ENCODE measurements around the gene WWOX. TPM values are rescaled to one million over a fixed set of nuclear protein-coding genes. Genes with fewer than 3 reads are reported as not detected.

Gene WWOX
- total RNA-seq, 1 donor from 2014 or later, result 7.3 TPM

DNA sequence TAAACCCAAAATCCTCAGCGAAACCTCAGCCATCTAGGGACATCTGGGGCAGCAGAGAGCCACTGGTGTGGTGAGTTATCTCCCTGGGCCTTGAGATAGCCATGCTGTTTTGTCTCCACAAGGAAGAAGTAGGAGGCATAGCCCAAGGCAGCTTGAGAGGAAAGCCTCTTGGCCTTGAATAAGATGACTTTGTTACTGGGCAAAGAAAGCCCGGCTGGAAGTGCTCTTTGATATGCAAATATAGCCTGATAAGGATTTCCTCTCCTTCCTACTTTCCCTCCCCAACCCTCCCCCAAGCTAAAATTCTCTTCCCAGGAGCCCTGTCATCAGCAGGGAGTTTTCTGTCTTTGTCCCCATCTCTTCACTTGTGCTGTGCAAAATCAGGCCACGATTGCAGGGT is 806.7 kb downstream of the WWOX start:
- Histone ChIP-seq H3K9me3 (ENCODE audit: insufficient read depth, low read depth, low read length) (no peaks in the 10 kb centered on the region), H3K79me2 (ENCODE audit: insufficient read depth, low read length) (no peaks in the 10 kb centered on the region), H3K4me2 (ENCODE audit: low read length) (no peak overlapping the region), H3K36me3 (ENCODE audit: insufficient read depth, low read length) (no peaks in the 10 kb centered on the region), H3K4me1 (ENCODE audit: insufficient read depth, low read length) (no peaks in the 10 kb centered on the region), H3K27ac (ENCODE audit: low read depth, low read length) (no peak overlapping the region), H2AFZ (ENCODE audit: low read depth, low read length) (no peak overlapping the region), H3K4me3 (ENCODE audit: insufficient read depth, low read depth, low read length) (no peak overlapping the region), H3K9ac (ENCODE audit: low read length) (no peak overlapping the region), H4K20me1 (ENCODE audit: insufficient read depth, low read length) (no peaks in the 10 kb centered on the region), H3K27me3 (ENCODE audit: insufficient read depth, low read length) (no peaks in the 10 kb centered on the region)
- Mint-ChIP-seq H3K27me3 (ENCODE audit: low read depth, unreplicated experiment) (peaks cover 9% of the 10 kb centered on the region), H3K4me3 (ENCODE audit: unreplicated experiment) (no peak overlapping the region), H3K4me1 (ENCODE audit: low read depth, unreplicated experiment) (no peaks in the 10 kb centered on the region), H3K9me3 (ENCODE audit: unreplicated experiment) (peaks cover 2% of the 10 kb centered on the region), H3K27ac (ENCODE audit: unreplicated experiment) (no peak overlapping the region), H3K36me3 (ENCODE audit: low read depth, unreplicated experiment) (no peaks in the 10 kb centered on the region)
- FAIRE-seq (no peak), DNase-seq (ENCODE audit: low read depth) (no peak)
- TF ChIP-seq CTCF (IDR thresholded peaks at IDR 0.05; ENCODE audit: insufficient read depth, low read depth, low read length), result no peak

DNA sequence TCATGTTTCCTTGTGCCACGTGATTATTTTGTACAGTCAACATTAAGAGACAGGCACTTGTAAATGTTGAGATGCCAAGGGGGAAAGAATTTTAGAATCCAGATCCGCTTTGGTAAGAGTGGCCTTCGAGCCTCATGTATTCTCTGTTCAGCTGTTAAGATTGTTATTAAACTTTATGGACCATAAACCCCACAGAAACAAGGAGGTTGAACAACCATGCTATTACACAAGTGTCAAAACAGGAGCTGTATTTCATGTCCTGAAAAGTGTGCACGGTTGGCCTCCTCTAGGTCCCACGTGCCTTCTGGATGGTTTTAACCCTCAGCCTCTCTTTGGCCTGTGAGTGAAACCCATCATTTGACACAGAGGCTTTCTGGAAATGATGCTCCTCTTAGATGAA is 809.8 kb downstream of the WWOX start:
- Histone ChIP-seq H3K4me3 (ENCODE audit: insufficient read depth, low read depth, low read length) (no peak overlapping the region), H3K4me2 (ENCODE audit: low read length) (no peak overlapping the region), H3K9ac (ENCODE audit: low read length) (no peak overlapping the region), H3K4me1 (ENCODE audit: insufficient read depth, low read length) (no peaks in the 10 kb centered on the region), H3K79me2 (ENCODE audit: insufficient read depth, low read length) (no peaks in the 10 kb centered on the region), H3K27ac (ENCODE audit: low read depth, low read length) (no peak overlapping the region), H3K9me3 (ENCODE audit: insufficient read depth, low read depth, low read length) (no peaks in the 10 kb centered on the region), H2AFZ (ENCODE audit: low read depth, low read length) (no peak overlapping the region), H3K27me3 (ENCODE audit: insufficient read depth, low read length) (no peaks in the 10 kb centered on the region), H3K36me3 (ENCODE audit: insufficient read depth, low read length) (no peaks in the 10 kb centered on the region), H4K20me1 (ENCODE audit: insufficient read depth, low read length) (no peaks in the 10 kb centered on the region)
- FAIRE-seq, result no peak
- no peak overlapping the region for H3K4me3 Mint-ChIP-seq (ENCODE audit: unreplicated experiment)
- no peaks in the 10 kb centered on the region for H3K9me3 Mint-ChIP-seq (ENCODE audit: unreplicated experiment)
- peaks cover 13% of the 10 kb centered on the region for H3K27me3 Mint-ChIP-seq (ENCODE audit: low read depth, unreplicated experiment)
- no peaks in the 10 kb centered on the region for H3K36me3 Mint-ChIP-seq (ENCODE audit: low read depth, unreplicated experiment)
- no peak overlapping the region for H3K27ac Mint-ChIP-seq (ENCODE audit: unreplicated experiment)
- TF ChIP-seq EZH2 (IDR thresholded peaks at IDR 0.05; ENCODE audit: insufficient read depth, low read length) (no peak), CTCF (IDR thresholded peaks at IDR 0.05; ENCODE audit: insufficient read depth, low read depth, low read length) (no peak)
- no peaks in the 10 kb centered on the region for H3K4me1 Mint-ChIP-seq (ENCODE audit: low read depth, unreplicated experiment)
- no peak for DNase-seq (ENCODE audit: low read depth)

DNA sequence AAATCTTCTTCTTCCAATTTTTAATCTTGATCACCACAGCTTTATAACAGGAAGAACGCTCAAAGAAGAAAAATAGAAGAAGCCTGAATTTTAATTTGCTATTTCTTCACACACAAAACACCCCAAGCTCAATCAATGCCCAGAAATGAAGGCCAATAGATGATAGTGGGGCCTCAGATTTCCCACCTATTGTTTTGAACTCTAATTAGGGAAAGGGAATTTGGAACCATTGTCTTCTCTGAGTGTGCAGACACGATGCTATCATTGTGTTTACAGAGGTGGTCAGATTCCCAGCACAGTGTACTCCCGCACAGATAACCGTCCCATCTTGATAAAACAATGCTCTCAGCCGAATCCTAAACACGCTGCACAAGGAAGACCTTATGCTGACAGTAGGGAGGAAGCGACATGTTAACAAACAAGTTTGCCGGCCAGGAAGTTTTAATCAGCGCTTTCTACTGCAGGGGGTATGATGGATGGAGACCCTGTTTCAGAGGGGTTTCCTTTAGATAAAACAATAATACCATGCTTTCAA is 816.4 kb downstream of the WWOX start:
- H3K36me3 ChIP-seq (ENCODE audit: insufficient read depth, low read length), result no peaks in the 10 kb centered on the region
- Mint-ChIP-seq H3K4me1 (ENCODE audit: low read depth, unreplicated experiment) (no peaks in the 10 kb centered on the region), H3K27ac (ENCODE audit: unreplicated experiment) (no peak overlapping the region), H3K27me3 (ENCODE audit: low read depth, unreplicated experiment) (peaks cover 4% of the 10 kb centered on the region), H3K9me3 (ENCODE audit: unreplicated experiment) (peaks cover 2% of the 10 kb centered on the region), H3K36me3 (ENCODE audit: low read depth, unreplicated experiment) (no peaks in the 10 kb centered on the region), H3K4me3 (ENCODE audit: unreplicated experiment) (no peak overlapping the region)
- H3K4me1 ChIP-seq (ENCODE audit: insufficient read depth, low read length), result no peaks in the 10 kb centered on the region
- no peaks in the 10 kb centered on the region for H3K79me2 ChIP-seq (ENCODE audit: insufficient read depth, low read length)
- H3K4me3 ChIP-seq (ENCODE audit: insufficient read depth, low read depth, low read length), result no peak overlapping the region
- TF ChIP-seq EZH2 (IDR thresholded peaks at IDR 0.05; ENCODE audit: insufficient read depth, low read length), result no peak
- TF ChIP-seq CTCF (IDR thresholded peaks at IDR 0.05; ENCODE audit: insufficient read depth, low read depth, low read length), result no peak
- H2AFZ ChIP-seq (ENCODE audit: low read depth, low read length), result no peak overlapping the region
- no peaks in the 10 kb centered on the region for H4K20me1 ChIP-seq (ENCODE audit: insufficient read depth, low read length)
- FAIRE-seq (no peak), DNase-seq (ENCODE audit: low read depth) (no peak)
- no peaks in the 10 kb centered on the region for H3K27me3 ChIP-seq (ENCODE audit: insufficient read depth, low read length)
- H3K9me3 ChIP-seq (ENCODE audit: insufficient read depth, low read depth, low read length), result no peaks in the 10 kb centered on the region
- no peak overlapping the region for H3K27ac ChIP-seq (ENCODE audit: low read depth, low read length)
- H3K9ac ChIP-seq (ENCODE audit: low read length), result no peak overlapping the region
- H3K4me2 ChIP-seq (ENCODE audit: low read length), result no peak overlapping the region
